ENCODE results near the gene NOTCH2. TPM values are rescaled to one million over a fixed set of nuclear protein-coding genes. Genes with fewer than 3 reads are reported as not detected.
"Not testable (repeated sequence)": the region's sequence is repeated elsewhere in the genome, so short reads cannot be mapped to it uniquely, and the experiment has no call there.

The NOTCH2 gene
- total RNA-seq, 1 donor from 2014 or later = 159 TPM

GRCh38 chr1:119981986-119982815, 87.3 kb downstream of the NOTCH2 start:
- ATAC-seq (peak; percentile 60), DNase-seq (ENCODE audit: low spot score) (no peak)
- intact Hi-C loops (cut with DNase I) = no loop called here

- intact Hi-C loops (cut with DNase I) = no loop called here
- DNase-seq (ENCODE audit: low spot score) = no peak
- no peak for ATAC-seq
Measured at GRCh38 chr1:119981496-119981895, 88.0 kb downstream of the NOTCH2 start.

- no peak for DNase-seq (ENCODE audit: low spot score)
- intact Hi-C loops (cut with DNase I) = no loop called here
- ATAC-seq = no peak
Measured at GRCh38 chr1:119978018-119978505, 91.4 kb downstream of the NOTCH2 start.

GRCh38 chr1:119977113-119977736, 92.2 kb downstream of the NOTCH2 start:
- intact Hi-C loops (cut with DNase I); ATAC-seq; DNase-seq (ENCODE audit: low spot score): not testable (repeated sequence)

GRCh38 chr1:119975582-119976254, 93.7 kb downstream of the NOTCH2 start:
- ATAC-seq = peak; percentile 90
- DNase-seq (ENCODE audit: low spot score); intact Hi-C loops (cut with DNase I): not testable (repeated sequence)

- ATAC-seq (no peak), DNase-seq (ENCODE audit: low spot score) (no peak)
- intact Hi-C loops (cut with DNase I) = no loop called here
Measured at GRCh38 chr1:119975006-119975405, 94.5 kb downstream of the NOTCH2 start.

- intact Hi-C loops (cut with DNase I) = no loop called here
- DNase-seq (ENCODE audit: low spot score) (no peak), ATAC-seq (no peak)
Measured at GRCh38 chr1:119974013-119974412, 95.4 kb downstream of the NOTCH2 start.

- no peak for DNase-seq (ENCODE audit: low spot score)
- intact Hi-C loops (cut with DNase I) = no loop called here
- no peak for ATAC-seq
Measured at GRCh38 chr1:119971710-119972570, 97.5 kb downstream of the NOTCH2 start.

GRCh38 chr1:119968601-119969000, 100.9 kb downstream of the NOTCH2 start:
- intact Hi-C loops (cut with DNase I) = no loop called here
- DNase-seq (ENCODE audit: low spot score) (no peak), ATAC-seq (no peak)

GRCh38 chr1:119968068-119968492, 101.4 kb downstream of the NOTCH2 start:
- intact Hi-C loops (cut with DNase I) = no loop called here
- DNase-seq (ENCODE audit: low spot score) (peak; percentile 75), ATAC-seq (no peak)

- ATAC-seq = no peak
- no peak for DNase-seq (ENCODE audit: low spot score)
- intact Hi-C loops (cut with DNase I) = no loop called here
Measured at GRCh38 chr1:119966681-119967080, 102.8 kb downstream of the NOTCH2 start.

- peak; percentile 66 for ATAC-seq
- DNase-seq (ENCODE audit: low spot score) = no peak
- intact Hi-C loops (cut with DNase I) = no loop called here
Measured at GRCh38 chr1:119966020-119966419, 103.4 kb downstream of the NOTCH2 start.

- intact Hi-C loops (cut with DNase I) = no loop called here
- ATAC-seq (peak; percentile 48), DNase-seq (ENCODE audit: low spot score) (no peak)
Measured at GRCh38 chr1:119964673-119965363, 104.6 kb downstream of the NOTCH2 start.

- ATAC-seq = peak; percentile 80
- intact Hi-C loops (cut with DNase I) = no loop called here
Measured at GRCh38 chr1:119962296-119962968, 107.0 kb downstream of the NOTCH2 start.

GRCh38 chr1:119960501-119960900, 109.0 kb downstream of the NOTCH2 start:
- intact Hi-C loops (cut with DNase I) = no loop called here
- ATAC-seq (no peak), DNase-seq (ENCODE audit: low spot score) (no peak)

More at GRCh38 chr1:119962296-119962968, 107.0 kb downstream of the NOTCH2 start:
- no peak for DNase-seq (ENCODE audit: low spot score)

GRCh38 chr1:119959268-119960220, 109.9 kb downstream of the NOTCH2 start:
- ATAC-seq (no peak), DNase-seq (ENCODE audit: low spot score) (no peak)
- intact Hi-C loops (cut with DNase I) = no loop called here

GRCh38 chr1:119958223-119958622, 111.2 kb downstream of the NOTCH2 start:
- intact Hi-C loops (cut with DNase I) = no loop called here
- peak; percentile 8 for ATAC-seq
- no peak for DNase-seq (ENCODE audit: low spot score)

Measured in sciatic nerve (tissue), 2 donors.